RWPE1 (cell line): ENCODE results near the gene KIRREL2.

Experiments used
- CTCF ChIA-PET: fragments of 350-600 bp; sonication (Branson Sonifier 250); formaldehyde crosslinking; extraction: SDS; loops from one replicate; lab custom pipeline; 2021; lab: Yijun Ruan, JAX
- POLR2A ChIA-PET: fragments of 400-600 bp; formaldehyde crosslinking; extraction: SDS; loops from one replicate; lab custom pipeline; 2020; ENCODE audit warnings: antibody characterized with exemption; ENCODE audit not compliant: low non-redundant PET; lab: Yijun Ruan, JAX
- DNase-seq: peaks from one replicate; pipeline ENCODE4 v3.0.0; 2012; ENCODE audit warnings: low spot score
- H3K27ac ChIP-seq: fragments of 450-650 bp; 2 replicates; pipeline ENCODE4 v1.5.1; 2017
- TF ChIP-seq, protein P1 (sequence below): fragments of 450-650 bp; conservative IDR thresholded peaks from 2 replicates; pipeline ENCODE4 v1.5.1; 2017; ENCODE audit warnings: low read depth, mild to moderate bottlenecking

KIRREL2 gene

DNA sequence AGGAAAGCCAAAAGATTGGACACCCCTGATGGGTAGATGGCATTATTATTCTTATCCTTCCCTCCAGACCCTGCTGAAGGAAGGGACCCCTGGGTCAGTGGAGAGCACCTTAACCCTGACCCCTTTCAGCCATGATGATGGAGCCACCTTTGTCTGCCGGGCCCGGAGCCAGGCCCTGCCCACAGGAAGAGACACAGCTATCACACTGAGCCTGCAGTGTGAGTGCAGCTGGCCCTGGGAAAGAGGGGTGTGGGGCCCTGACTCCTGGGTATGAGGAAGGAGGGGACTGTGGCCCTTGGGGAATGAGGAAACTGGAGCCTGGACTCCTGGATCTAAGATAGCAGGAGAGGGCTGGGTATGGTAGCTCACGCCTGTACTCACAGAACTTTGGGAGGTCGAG is 2.7 kb downstream of the KIRREL2 start:
- ChIA-PET CTCF (no interaction called here), POLR2A (no interaction called here)
- H3K27ac ChIP-seq, result no peak overlapping the region
- TF ChIP-seq, protein P1, sequence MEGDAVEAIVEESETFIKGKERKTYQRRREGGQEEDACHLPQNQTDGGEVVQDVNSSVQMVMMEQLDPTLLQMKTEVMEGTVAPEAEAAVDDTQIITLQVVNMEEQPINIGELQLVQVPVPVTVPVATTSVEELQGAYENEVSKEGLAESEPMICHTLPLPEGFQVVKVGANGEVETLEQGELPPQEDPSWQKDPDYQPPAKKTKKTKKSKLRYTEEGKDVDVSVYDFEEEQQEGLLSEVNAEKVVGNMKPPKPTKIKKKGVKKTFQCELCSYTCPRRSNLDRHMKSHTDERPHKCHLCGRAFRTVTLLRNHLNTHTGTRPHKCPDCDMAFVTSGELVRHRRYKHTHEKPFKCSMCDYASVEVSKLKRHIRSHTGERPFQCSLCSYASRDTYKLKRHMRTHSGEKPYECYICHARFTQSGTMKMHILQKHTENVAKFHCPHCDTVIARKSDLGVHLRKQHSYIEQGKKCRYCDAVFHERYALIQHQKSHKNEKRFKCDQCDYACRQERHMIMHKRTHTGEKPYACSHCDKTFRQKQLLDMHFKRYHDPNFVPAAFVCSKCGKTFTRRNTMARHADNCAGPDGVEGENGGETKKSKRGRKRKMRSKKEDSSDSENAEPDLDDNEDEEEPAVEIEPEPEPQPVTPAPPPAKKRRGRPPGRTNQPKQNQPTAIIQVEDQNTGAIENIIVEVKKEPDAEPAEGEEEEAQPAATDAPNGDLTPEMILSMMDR, result no peak
- DNase-seq, result no peak

DNA sequence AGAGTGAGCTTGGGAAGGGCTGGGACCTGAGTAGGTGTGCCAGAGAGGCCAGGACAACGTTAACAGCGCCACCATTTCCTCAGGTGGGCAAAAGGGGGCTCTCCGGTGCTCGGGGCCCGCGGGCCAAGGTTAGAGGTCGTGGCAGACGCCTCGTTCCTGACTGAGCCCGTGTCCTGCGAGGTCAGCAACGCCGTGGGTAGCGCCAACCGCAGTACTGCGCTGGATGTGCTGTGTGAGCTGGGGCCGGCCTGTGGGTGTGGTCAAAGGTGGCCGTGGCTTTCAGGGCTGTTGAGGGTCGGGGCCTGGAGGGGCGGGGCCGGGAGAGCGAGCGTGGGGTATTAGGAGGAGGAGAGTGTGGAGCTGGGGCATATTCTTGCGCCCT is 3.7 kb downstream of the KIRREL2 start:
- TF ChIP-seq, protein P1, result no peak
- no peak for DNase-seq
- ChIA-PET POLR2A (no interaction called here), CTCF (no interaction called here)
- H3K27ac ChIP-seq, result no peak overlapping the region

DNA sequence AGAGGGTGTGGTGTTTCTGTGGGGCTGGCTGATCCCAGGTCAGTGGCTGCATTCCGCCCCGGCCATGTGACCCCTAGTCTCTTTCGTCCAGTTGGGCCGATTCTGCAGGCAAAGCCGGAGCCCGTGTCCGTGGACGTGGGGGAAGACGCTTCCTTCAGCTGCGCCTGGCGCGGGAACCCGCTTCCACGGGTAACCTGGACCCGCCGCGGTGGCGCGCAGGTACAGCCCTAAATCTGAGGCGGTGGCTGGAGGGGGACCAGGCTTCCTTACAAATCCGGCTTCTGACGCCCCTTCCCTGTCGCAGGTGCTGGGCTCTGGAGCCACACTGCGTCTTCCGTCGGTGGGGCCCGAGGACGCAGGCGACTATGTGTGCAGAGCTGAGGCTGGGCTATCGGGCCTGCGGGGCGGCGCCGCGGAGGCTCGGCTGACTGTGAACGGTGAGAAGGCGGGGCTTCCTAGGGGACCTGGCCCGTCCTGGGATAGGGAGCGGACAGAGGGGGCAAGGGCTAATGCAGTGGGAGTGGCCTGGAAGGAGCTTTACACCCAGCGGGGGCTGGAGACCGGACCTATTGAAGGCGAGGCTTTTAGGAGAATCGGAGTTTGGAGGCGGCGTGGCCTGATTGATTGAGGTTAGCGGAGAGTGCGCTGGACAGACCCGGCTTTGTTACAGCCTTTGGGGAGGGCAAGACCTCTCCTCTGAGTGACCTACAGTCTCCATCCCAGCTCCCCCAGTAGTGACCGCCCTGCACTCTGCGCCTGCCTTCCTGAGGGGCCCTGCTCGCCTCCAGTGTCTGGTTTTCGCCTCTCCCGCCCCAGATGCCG is 4.3 kb downstream of the KIRREL2 start:
- ChIA-PET CTCF (no interaction called here), POLR2A (no interaction called here)
- DNase-seq, result no peak
- H3K27ac ChIP-seq, result no peak overlapping the region
- TF ChIP-seq, protein P1, result no peak

DNA sequence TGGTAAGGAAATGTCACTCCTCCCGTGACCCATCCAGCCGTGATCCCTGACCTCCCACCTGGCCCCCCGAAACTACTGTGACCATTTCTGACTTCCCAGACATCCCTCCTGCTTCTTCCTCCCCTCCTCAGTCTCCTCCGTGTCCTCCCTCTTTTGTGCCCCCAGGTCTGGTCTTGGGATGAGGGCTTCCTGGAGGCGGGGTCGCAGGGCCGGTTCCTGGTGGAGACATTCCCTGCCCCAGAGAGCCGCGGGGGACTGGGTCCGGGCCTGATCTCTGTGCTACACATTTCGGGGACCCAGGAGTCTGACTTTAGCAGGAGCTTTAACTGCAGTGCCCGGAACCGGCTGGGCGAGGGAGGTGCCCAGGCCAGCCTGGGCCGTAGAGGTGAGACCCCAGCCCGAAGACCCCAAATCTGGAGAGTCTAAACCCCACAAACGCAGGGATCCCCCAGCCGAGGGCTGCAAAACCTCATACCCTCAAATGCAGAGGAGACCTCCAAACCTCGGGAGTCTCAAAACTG is 5.0 kb downstream of the KIRREL2 start:
- ChIA-PET CTCF (no interaction called here), POLR2A (no interaction called here)
- TF ChIP-seq, protein P1, result no peak
- DNase-seq, result no peak
- H3K27ac ChIP-seq, result no peak overlapping the region

DNA sequence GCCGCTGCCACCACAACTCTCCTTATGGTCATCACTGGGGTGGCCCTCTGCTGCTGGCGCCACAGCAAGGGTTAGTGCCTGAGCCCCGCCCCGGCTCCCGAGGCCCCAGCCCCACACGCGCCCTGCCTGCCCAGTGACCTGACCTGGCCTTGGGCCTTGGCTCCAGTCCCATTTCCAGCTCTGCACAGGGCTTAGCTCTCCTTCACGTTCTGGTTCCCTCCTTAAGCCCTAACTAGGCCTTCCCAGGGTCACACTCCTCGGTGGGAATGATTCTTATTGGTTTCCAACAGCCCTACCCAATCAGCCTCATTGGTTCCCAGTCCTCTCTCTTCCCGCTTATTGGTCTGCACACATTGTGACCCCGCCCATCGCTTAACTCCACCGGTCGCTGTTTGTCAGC is 5.8 kb downstream of the KIRREL2 start:
- DNase-seq, result no peak
- TF ChIP-seq, protein P1, result no peak
- ChIA-PET CTCF (no interaction called here), POLR2A (no interaction called here)
- no peak overlapping the region for H3K27ac ChIP-seq

DNA sequence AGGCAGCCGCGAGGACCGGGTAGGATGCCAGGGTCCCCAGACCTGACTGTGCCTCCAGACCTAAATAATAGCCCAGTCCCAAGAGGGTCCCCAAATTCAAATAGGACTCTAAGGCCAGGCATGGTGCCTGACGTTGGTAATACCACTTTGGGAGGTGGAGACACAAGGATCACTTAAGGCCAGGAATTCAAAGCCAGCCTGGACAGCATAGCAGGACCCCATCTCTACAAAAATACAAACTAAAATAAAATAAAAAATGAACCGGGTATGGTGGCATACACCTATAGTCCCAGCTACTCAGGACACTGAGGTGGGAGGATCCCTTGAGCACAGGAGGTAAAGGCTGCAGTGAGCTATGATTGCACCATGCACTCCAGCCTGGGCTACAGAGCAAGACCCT is 6.3 kb downstream of the KIRREL2 start:
- no peak for DNase-seq
- H3K27ac ChIP-seq, result no peak overlapping the region
- CTCF ChIA-PET, result no interaction called here
- TF ChIP-seq, protein P1, result no peak
- POLR2A ChIA-PET, result no interaction called here
